GM23338 (cell line): ENCODE data around the gene DLGAP4. TPM values are rescaled to one million over a fixed set of nuclear protein-coding genes. Genes with fewer than 3 reads are reported as not detected.

Experiments
- ATAC-seq: fragments of 200-7000 bp; cut with Tn5 transposase; 3 replicates; pipeline ENCODE4 v1.9.1; 2020
- DNase-seq: peaks from one replicate; pipeline ENCODE4 v3.0.0-alpha.2; 2015; ENCODE audit warnings: low spot score
- H2AFZ ChIP-seq: fragments of 200-600 bp; sonication (generic); 2 replicates; pipeline ENCODE4 v1.8.0; 2016; ENCODE audit warnings: antibody characterized with exemption, mild to moderate bottlenecking, moderate library complexity
- H3F3A ChIP-seq: fragments of 200-600 bp; sonication (generic); replicated peaks from 2 replicates; pipeline ENCODE4 v1.8.0; 2017; ENCODE audit warnings: antibody characterized with exemption, mixed run types, low read depth
- H3K27ac ChIP-seq: fragments of 200-600 bp; sonication (generic); 2 replicates; pipeline ENCODE4 v1.6.1; 2016; ENCODE audit warnings: low read depth
- H3K27me3 ChIP-seq: fragments of 200-600 bp; sonication (generic); 2 replicates; pipeline ENCODE4 v1.8.0; 2016; ENCODE audit warnings: mild to moderate bottlenecking, mixed run types, moderate library complexity; ENCODE audit not compliant: insufficient read depth
- H3K36me3 ChIP-seq: fragments of 200-600 bp; sonication (generic); 2 replicates; pipeline ENCODE4 v1.8.0; 2016; ENCODE audit warnings: mild to moderate bottlenecking; ENCODE audit not compliant: insufficient read depth
- H3K4me1 ChIP-seq: fragments of 200-600 bp; sonication (generic); 2 replicates; pipeline ENCODE4 v1.8.0; 2016; ENCODE audit warnings: mild to moderate bottlenecking, moderate library complexity; ENCODE audit not compliant: insufficient read depth
- H3K4me2 ChIP-seq: fragments of 200-600 bp; sonication (generic); 2 replicates; pipeline ENCODE4 v1.7.1; 2017; ENCODE audit warnings: mixed run types
- H3K4me3 ChIP-seq: fragments of 200-600 bp; sonication (generic); 2 replicates; pipeline ENCODE4 v1.6.1; 2016; ENCODE audit warnings: mixed run types
- H3K79me2 ChIP-seq: fragments of 200-600 bp; sonication (generic); replicated peaks from 2 replicates; pipeline ENCODE4 v1.8.0; 2017; ENCODE audit warnings: mild to moderate bottlenecking; ENCODE audit not compliant: insufficient read depth
- H3K9me2 ChIP-seq: fragments of 200-600 bp; sonication (generic); 2 replicates; pipeline ENCODE4 v1.8.0; 2017; ENCODE audit not compliant: insufficient read depth
- H4K20me1 ChIP-seq: fragments of 200-600 bp; sonication (generic); replicated peaks from 2 replicates; pipeline ENCODE4 v1.8.0; 2017; ENCODE audit warnings: mild to moderate bottlenecking; ENCODE audit not compliant: insufficient read depth
- H3K27ac Mint-ChIP-seq: 2 replicates; pipeline ENCODE4 v1.8.0; 2020; ENCODE audit warnings: inconsistent platforms, mild to moderate bottlenecking, moderate library complexity, mixed read lengths
- H3K27me3 Mint-ChIP-seq: 3 replicates; pipeline ENCODE4 v1.8.0; 2022; ENCODE audit warnings: low read depth, mild to moderate bottlenecking, moderate library complexity, mixed read lengths, inconsistent platforms; ENCODE audit not compliant: insufficient read depth, poor library complexity
- H3K36me3 Mint-ChIP-seq: 3 replicates; pipeline ENCODE4 v1.8.0; 2021; ENCODE audit warnings: low read depth, mild to moderate bottlenecking, inconsistent platforms, moderate library complexity, mixed read lengths
- H3K4me1 Mint-ChIP-seq: 3 replicates; pipeline ENCODE4 v1.8.0; 2020; ENCODE audit warnings: mild to moderate bottlenecking, inconsistent platforms, mixed read lengths
- H3K4me3 Mint-ChIP-seq: 3 replicates; pipeline ENCODE4 v1.8.0; 2021; ENCODE audit warnings: moderate library complexity, mild to moderate bottlenecking, inconsistent platforms, mixed read lengths
- H3K9me3 Mint-ChIP-seq: 3 replicates; pipeline ENCODE4 v1.8.0; 2020; ENCODE audit warnings: moderate library complexity, mild to moderate bottlenecking, inconsistent platforms, mixed read lengths
- CREB1 ChIP-seq: fragments of 250-450 bp; sonication (Bioruptor Pico); IDR thresholded peaks from 2 replicates; pipeline ENCODE4 v1.5.0; 2020; ENCODE audit warnings: low read depth, mild to moderate bottlenecking, moderate library complexity
- CTCF ChIP-seq, 2 experiments: fragments of 200-600 bp in 1 of 2; sonication (generic) in 1 of 2; conservative IDR thresholded peaks; 2 replicates each; pipeline versions ENCODE4 v1.5.1 to v1.6.1; 2016 to 2017; ENCODE audit warnings: antibody characterized with exemption in 2 of 2, low read depth in 2 of 2, mild to moderate bottlenecking in 2 of 2, moderate library complexity in 1 of 2
- EZH2phosphoT487 ChIP-seq: fragments of 200-600 bp; sonication (generic); IDR thresholded peaks from one replicate; pipeline ENCODE4 v1.8.1; 2018; ENCODE audit warnings: antibody characterized with exemption; ENCODE audit not compliant: unreplicated experiment
- NANOG ChIP-seq: IDR thresholded peaks from 2 replicates; pipeline ENCODE4 v1.6.1; 2016; ENCODE audit warnings: antibody characterized with exemption, borderline replicate concordance
- POLR2AphosphoS5 ChIP-seq: IDR thresholded peaks from 2 replicates; pipeline ENCODE4 v1.6.1; 2016; ENCODE audit warnings: antibody characterized with exemption, low read depth
- REST ChIP-seq: IDR thresholded peaks from one replicate; pipeline ENCODE4 v1.6.1; 2018; ENCODE audit warnings: antibody characterized with exemption; ENCODE audit not compliant: unreplicated experiment
- STAT1 ChIP-seq: IDR thresholded peaks from one replicate; pipeline ENCODE4 v1.6.1; 2016; ENCODE audit warnings: antibody characterized with exemption; ENCODE audit not compliant: unreplicated experiment
- ZNF114 ChIP-seq: fragments of 250-450 bp; sonication (Bioruptor Pico); IDR thresholded peaks from 2 replicates; pipeline ENCODE4 v1.5.0; 2020; ENCODE audit warnings: mild to moderate bottlenecking, moderate library complexity
- ZNF331 ChIP-seq: fragments of 250-450 bp; sonication (Bioruptor Pico); IDR thresholded peaks from 2 replicates; pipeline ENCODE4 v1.5.0; 2020; ENCODE audit warnings: low read depth, mild to moderate bottlenecking, moderate library complexity
- polyA plus RNA-seq: library from polyadenylated mRNA; unstranded; fragments of >200 nt; fragmentation: Nextera tagmentation; extraction: Ambion mirVana; gene quantifications from 2 replicates; pipeline ENCODE4 v1.2.1, GENCODE V29; 2016
- total RNA-seq: library from RNA; depleted of rRNA; stranded (reverse); fragments of >200 nt; shearing (Covaris generic); gene quantifications from 2 replicates; pipeline ENCODE4 v1.2.3, GENCODE V29; 2014

Gene DLGAP4
- total and polyA plus RNA-seq, 2 experiments from 2014 or later = 46.1 to 52.2 TPM

- H3K4me2 ChIP-seq = no peak overlapping the region
- no peak overlapping the region for H2AFZ ChIP-seq
- no peak for DNase-seq
- Mint-ChIP-seq H3K27me3 (peaks cover 27% of the 10 kb centered on the region), H3K4me1 (peaks cover 18% of the 10 kb centered on the region), H3K36me3 (no peaks in the 10 kb centered on the region), H3K27ac (no peak overlapping the region), H3K4me3 (no peak overlapping the region), H3K9me3 (no peaks in the 10 kb centered on the region)
- no peak overlapping the region for H3K4me3 ChIP-seq
- peaks cover 10% of the 10 kb centered on the region; the same call in 1 of the 2 replicates for H3K4me1 ChIP-seq
- no peak for ATAC-seq
- no peak overlapping the region for H3K27ac ChIP-seq
- no peak for TF ChIP-seq STAT1
- no peak for TF ChIP-seq POLR2AphosphoS5
- no peak for TF ChIP-seq NANOG
- no peak for TF ChIP-seq REST
- no peak for TF ChIP-seq ZNF331 (CRISPR knock-in tag)
- H3K9me2 ChIP-seq = no peaks in the 10 kb centered on the region
- no peaks in the 10 kb centered on the region for H3K79me2 ChIP-seq
- no peaks in the 10 kb centered on the region; the same call in 1 of the 2 replicates for H4K20me1 ChIP-seq
- H3K36me3 ChIP-seq = no peaks in the 10 kb centered on the region
- peaks cover 36% of the 10 kb centered on the region for H3K27me3 ChIP-seq
- 0 out of 2 replicates have a peak, but pooled peaks cover under 1% of the 10 kb centered on the region for H3F3A ChIP-seq
These were observed 3.0 kb upstream of the DLGAP4 start for GRCh38 chr20:36303020-36303595.

- peaks cover 21% of the 10 kb centered on the region for H3K4me1 Mint-ChIP-seq
- Histone ChIP-seq H3K79me2 (no peaks in the 10 kb centered on the region), H3K27ac (no peak overlapping the region), H2AFZ (no peak overlapping the region), H3K36me3 (no peaks in the 10 kb centered on the region), H3K4me1 (peaks cover 10% of the 10 kb centered on the region; the same call in 1 of the 2 replicates), H3K27me3 (peaks cover 41% of the 10 kb centered on the region), H3F3A (0 out of 2 replicates have a peak, but pooled peaks cover 4% of the 10 kb centered on the region), H3K4me3 (no peak overlapping the region), H3K9me2 (no peaks in the 10 kb centered on the region), H3K4me2 (no peak overlapping the region), H4K20me1 (no peaks in the 10 kb centered on the region; the same call in 1 of the 2 replicates)
- peaks cover 30% of the 10 kb centered on the region for H3K27me3 Mint-ChIP-seq
- TF ChIP-seq POLR2AphosphoS5 (no peak), STAT1 (no peak), CTCF (conservative IDR thresholded peaks at IDR 0.05; ENCODE audit: low read depth in 2 of 2) (no peak), CREB1 (CRISPR knock-in tag) (no peak), REST (no peak), EZH2phosphoT487 (no peak), ZNF331 (CRISPR knock-in tag) (no peak), NANOG (no peak), ZNF114 (CRISPR knock-in tag) (no peak)
- H3K4me3 Mint-ChIP-seq = no peak overlapping the region
- ATAC-seq (no peak), DNase-seq (no peak)
- H3K36me3 Mint-ChIP-seq = no peaks in the 10 kb centered on the region
- H3K27ac Mint-ChIP-seq = no peak overlapping the region
- no peaks in the 10 kb centered on the region for H3K9me3 Mint-ChIP-seq
These were observed 2.3 kb upstream of the DLGAP4 start for GRCh38 chr20:36303831-36304230.
